Left forelimb (tissue), 1 donor: ENCODE data around the gene PDE3A.
"Not testable (repeated sequence)": the region's sequence is repeated elsewhere in the genome, so short reads cannot be mapped to it uniquely, and the experiment has no call there.

Source experiments
- DNase-seq: peaks from one replicate; pipeline ENCODE4 v3.0.0-alpha.2; 2018; ENCODE audit warnings: low spot score

The PDE3A gene

DNA sequence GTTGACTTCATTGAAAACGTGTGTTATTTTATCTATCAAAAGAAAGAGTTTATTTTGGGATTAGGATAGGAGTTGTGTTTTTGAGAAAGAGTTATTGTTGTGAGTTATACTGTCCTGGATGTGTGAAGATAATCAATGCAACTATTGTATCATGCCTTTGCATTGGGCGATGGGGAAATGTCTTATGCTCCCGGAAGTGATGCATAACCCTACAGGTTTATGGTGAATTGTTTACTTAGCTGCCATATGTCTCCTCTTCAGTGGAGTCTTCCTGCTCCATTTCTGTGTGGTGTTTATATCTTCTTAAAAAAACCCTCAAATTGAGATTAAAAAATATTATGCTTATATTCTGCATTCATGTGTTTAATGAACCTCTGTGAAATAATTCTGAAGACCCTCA lies 6.5 kb downstream of the PDE3A start:
- no peak for DNase-seq

GRCh38 chr12:20375560-20375959 lies 7.2 kb downstream of the PDE3A start:
- DNase-seq = no peak

DNA sequence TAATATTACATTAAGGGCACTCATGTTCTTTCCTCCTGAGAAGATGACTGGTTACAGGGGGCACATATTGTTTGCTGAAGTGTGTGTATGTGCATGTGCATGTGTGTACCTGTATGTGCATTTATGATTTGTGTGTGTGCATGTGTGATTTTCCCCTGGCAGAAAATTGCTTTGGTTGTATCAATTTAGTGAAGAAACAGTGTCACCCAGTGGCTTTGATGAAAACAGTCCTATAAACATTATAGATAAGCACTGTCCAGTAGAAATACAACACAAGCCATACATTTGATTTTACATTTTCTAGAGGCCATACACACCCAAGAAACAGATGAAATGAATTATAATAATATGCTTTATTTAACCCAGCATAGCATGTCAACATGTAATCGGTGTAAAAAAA lies 8.6 kb downstream of the PDE3A start:
- no peak for DNase-seq

DNA sequence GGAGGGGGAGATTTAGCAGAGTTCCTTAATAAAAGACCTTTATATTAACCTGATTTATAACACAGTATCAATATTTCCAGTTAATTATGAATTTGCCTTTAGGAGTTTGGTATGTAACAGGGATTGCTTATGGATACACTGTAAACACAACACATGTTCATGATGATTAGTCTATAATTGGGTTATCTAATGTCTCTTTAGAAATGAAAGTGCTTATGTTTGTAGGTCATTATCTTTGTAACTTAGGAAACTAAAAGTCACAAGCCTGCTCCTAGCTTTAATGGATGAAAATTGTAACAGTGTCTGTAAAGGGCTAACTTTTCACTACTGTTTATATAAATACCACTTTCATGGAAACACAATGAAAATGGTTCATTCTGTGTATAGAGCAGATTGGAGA lies 9.4 kb downstream of the PDE3A start:
- no peak for DNase-seq

GRCh38 chr12:20382117-20382516 lies 13.8 kb downstream of the PDE3A start:
- DNase-seq = no peak

DNA sequence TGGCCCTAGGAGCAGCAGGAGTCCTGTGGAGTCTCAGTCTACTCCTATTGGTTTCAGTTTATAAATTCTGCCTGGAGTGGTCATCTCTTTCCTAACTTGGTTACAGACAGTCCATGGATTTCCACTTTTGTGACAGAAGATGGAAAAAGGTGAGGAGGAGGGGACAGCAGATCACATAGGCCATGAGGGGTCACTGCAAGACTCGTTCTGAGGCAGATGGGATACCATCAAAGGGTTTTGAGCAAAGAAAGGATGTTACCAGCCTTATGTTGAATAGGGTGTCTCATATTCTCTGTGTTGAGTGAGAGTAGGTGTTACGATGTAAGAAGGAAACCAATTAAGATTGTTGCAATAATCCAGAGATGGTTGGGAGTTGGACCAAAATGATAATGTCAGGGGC lies 15.3 kb downstream of the PDE3A start:
- no peak for DNase-seq

GRCh38 chr12:20384836-20385235 lies 16.5 kb downstream of the PDE3A start:
- DNase-seq = not testable (repeated sequence)

DNA sequence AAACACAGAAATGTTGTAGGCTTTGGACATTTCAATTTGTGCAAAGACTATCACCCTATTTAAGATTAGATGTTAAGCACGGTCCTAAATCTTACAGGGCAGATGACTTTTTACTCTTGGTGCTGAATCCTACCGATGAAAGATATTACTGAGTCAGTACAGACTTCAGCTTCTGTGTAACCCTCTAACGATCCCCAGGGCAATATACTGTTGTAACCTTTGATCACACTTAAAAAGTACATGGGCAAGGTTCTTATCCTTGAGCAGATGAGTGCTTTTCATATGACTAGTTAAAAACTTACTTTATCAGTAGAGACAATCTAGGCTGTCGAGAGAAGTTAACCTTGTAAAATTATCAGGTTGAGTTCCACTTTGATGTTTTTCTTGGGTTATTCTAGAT lies 22.5 kb downstream of the PDE3A start:
- no peak for DNase-seq

DNA sequence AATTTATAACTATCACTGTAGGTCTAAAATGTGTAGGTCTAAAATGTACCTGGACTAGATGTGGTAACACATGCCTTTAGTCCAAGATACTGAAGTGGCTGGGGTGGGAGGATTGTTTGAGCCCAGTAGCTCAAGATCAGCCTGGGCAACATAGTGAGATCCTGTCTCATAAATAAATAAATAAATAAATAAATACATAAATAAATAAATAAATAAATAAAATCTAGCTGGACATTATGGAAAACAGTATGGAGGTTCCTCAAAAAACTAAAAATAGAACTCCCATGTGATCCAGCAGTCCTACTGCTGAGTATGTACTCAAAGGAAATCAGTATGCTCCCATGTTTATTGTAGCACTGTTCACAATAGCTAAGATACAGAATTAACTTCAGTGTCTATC lies 24.0 kb downstream of the PDE3A start:
- DNase-seq = no peak

GRCh38 chr12:20393707-20394106 lies 25.4 kb downstream of the PDE3A start:
- no peak for DNase-seq

- no peak for DNase-seq
Measured at GRCh38 chr12:20395791-20396550, 27.6 kb downstream of the PDE3A start.

- no peak for DNase-seq
Measured at GRCh38 chr12:20398686-20399085, 30.3 kb downstream of the PDE3A start.

DNA sequence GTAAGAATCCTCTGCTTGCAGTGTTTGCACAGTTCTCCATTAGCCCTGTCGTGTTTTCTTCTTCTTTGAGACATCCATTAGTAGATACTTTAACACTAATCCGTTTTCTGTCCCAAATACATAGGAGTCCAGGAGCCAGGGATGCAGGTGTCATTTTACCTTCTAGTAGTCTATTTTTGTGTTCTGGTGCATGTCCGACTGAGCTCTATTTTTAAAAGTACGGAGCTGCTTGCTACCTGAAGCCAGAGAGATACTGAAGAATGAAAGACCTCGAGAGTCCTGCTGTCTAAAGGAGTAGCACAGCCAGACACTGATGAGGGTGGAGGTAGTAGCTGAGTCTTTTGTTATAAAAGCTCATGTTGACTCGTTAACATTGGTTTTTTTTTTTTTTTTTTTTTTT lies 31.7 kb downstream of the PDE3A start:
- no peak for DNase-seq

- no peak for DNase-seq
Measured at GRCh38 chr12:20403230-20403629, 34.9 kb downstream of the PDE3A start.

- no peak for DNase-seq
Measured at GRCh38 chr12:20404576-20405346, 36.4 kb downstream of the PDE3A start.

DNA sequence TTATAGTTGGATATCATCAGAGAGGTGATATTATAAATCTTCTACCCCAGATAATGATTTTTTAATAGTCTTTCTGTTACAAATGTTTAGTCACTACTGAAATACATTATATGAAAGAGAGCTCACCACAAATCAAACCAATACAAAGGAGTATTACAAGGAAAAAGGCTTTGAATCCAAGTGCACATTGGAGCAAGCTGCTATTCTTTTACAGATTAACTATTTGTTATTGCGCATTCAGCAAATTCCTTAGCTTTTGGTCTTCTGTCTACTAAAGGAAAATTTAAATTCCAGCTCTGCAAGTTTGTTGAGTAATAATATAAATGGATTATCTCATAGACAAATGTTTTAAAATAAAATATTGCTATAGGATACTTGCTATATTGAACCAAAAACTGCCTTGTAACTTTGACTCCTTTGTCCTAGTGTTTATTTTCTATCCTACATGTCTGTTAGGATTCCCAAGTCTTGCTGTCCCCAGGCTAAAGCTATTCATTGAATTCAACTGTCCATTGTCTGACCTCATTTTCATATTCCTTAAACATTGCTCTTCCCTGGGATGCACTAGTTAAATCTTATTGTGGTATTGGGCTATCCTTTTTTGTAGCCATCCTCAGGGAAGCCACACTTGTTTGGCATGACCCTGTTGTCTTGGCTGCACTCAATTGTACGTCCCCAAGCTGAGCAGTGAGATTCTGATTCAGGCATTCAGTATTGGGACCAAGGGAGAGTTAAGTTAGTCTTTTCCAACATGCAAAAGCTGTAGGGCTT lies 41.5 kb downstream of the PDE3A start:
- DNase-seq = no peak

DNA sequence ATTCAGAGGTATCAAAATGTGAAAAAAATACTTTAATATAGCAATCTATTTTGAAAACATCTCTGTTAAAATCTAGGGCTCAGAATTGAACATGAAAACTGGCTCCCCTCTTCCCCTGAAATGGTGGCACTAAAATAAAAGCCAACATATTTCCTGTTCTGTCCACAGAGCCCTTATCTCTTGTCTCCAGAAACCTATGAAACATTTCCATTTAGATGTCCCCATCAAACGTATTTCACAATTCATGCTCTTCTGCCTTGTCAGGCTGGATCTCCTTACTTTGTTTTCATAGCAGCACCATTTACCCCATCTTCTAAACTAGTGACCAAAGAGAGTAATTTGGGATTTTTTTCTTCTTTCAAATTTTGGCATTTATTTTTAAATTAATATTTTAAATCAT lies 42.4 kb downstream of the PDE3A start:
- DNase-seq = no peak

DNA sequence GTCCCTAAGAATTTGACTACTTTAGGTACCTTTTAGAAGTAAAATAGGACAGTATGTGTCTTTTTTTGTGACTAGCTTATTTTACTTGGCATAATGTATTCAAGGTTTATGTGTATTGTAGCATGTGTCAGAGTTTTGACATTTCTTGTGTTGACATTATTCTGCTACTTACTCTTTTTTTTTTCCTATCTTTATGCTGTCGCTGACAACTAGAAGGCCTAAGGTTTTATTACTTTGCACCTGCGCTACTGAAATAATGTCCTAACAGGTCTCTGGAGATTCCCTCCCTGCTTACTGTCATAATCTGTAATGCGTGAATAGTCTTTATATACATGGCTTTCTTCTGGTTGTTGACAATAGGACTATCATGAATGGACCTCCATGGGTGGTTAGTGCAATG lies 43.0 kb downstream of the PDE3A start:
- no peak for DNase-seq

- no peak for DNase-seq
Measured at GRCh38 chr12:20415028-20415427, 46.7 kb downstream of the PDE3A start.

- no peak for DNase-seq
Measured at GRCh38 chr12:20415641-20416040, 47.3 kb downstream of the PDE3A start.

- DNase-seq = no peak
Measured at GRCh38 chr12:20420557-20420956, 52.2 kb downstream of the PDE3A start.

DNA sequence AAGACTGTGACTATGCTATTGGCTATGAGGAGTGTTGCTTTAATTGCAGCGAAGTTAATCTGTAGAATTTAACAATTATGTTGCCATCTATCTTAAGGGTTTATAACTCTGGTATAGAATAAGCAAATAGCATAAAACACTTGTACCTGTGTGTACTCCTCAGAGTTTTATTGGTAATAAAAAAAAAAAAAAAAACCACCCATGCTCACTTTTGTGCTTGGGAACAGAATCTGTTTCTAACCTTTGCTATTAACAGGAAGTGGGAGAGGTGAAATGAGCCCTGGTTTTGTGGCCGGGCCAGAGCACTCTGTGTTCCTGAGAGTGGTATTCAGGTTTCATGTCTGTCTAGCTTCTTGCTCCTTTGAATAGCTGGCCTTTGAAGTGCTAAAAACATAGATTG lies 53.1 kb downstream of the PDE3A start:
- DNase-seq = no peak

GRCh38 chr12:20423557-20423956 lies 55.2 kb downstream of the PDE3A start:
- DNase-seq = no peak
